HG03439 (cell line): Measurements from ENCODE around the gene HSPB2.

Experiments used
- ATAC-seq: cut with Tn5 transposase; IDR thresholded peaks from one replicate; pipeline ENCODE4 v1.9.1; 2021; ENCODE audit warnings: mild to moderate bottlenecking, moderate library complexity; ENCODE audit not compliant: unreplicated experiment

The HSPB2 gene

GRCh38 chr11:111936040-111936540 lies 23.6 kb downstream of the HSPB2 start:
- ATAC-seq, result no peak

DNA sequence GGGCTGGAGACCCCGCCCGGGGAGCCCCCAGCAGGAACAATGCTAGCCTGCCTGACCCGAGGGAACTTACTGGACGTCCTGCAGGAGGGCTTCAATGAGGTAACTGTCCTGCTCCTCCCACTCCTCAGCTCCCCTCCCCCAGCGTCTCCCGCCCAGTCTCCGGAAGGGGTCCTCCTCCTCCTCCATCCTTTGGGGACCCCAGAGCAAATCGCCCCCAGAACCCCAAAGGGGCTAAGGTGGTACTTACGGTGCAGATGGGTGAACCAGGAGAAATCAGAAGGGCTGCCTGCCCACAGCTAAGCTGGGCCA lies 24.9 kb downstream of the HSPB2 start:
- ATAC-seq, result no peak

DNA sequence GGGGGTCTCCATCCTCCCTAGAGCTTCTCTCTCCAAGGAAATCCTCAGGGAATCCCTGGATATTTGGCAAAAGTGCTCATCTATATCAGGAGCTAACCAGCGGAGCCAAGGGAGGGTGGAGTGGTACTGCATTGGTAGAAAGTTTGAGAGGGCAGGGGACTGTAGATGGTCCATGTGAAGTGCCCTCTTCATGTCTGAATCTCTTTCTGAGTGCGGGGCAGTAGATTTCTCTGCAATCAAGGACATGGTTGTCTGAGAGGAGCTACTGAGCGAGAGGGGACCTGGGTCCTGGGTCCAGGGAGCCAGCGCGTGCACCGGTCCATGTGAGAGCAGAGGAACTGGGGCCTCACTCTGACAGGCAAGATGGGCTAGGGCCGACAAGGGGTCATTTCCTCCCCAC lies 25.3 kb downstream of the HSPB2 start:
- no peak for ATAC-seq

- ATAC-seq, result peak; percentile 83
These were observed 26.2 kb downstream of the HSPB2 start for GRCh38 chr11:111938687-111939160.

- ATAC-seq, result no peak
These were observed 27.5 kb downstream of the HSPB2 start for GRCh38 chr11:111939836-111940604.

DNA sequence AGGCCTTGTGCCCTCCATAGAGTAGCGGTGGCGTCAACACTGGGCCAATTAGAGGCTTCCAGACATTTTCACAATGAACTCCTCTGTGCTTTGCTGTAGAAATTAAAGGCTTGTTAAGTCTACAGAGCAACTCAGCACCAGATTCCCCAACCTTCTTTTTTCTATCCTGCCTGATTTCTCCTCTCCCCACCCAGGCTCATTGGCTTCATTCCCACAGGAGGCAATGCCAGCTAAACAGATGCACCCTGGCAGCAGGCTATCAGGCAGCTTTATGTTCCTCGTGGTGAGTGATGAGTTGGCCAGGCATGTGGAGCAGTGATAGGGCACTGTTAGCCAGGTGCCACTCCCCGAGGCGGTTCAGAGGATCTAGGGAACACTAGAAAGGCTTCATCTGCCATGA lies 29.4 kb downstream of the HSPB2 start:
- no peak for ATAC-seq

- no peak for ATAC-seq
These were observed 30.3 kb downstream of the HSPB2 start for GRCh38 chr11:111942829-111943228.

- no peak for ATAC-seq
These were observed 31.6 kb downstream of the HSPB2 start for GRCh38 chr11:111944139-111944538.

DNA sequence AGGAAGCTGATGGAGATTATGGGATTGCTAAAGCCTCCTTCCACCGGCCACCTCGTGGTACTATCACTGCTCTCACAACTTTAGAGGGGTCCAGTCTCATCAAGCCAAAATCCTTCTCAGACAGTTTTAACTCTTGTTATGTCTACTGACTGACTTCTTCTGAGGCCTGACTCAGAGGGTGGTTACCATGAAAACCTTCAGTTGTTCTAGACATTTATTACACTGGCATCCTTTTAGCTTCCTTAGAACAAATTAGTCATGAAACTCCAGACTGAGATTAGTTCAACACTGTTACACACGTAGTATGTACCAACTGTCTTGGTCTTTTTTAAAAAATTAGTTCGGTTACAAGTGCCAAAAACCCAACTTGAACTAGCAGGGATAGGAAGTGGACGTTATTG lies 32.1 kb downstream of the HSPB2 start:
- no peak for ATAC-seq

- no peak for ATAC-seq
These were observed 32.7 kb downstream of the HSPB2 start for GRCh38 chr11:111945198-111945597.

GRCh38 chr11:111946499-111946898 lies 34.0 kb downstream of the HSPB2 start:
- no peak for ATAC-seq

DNA sequence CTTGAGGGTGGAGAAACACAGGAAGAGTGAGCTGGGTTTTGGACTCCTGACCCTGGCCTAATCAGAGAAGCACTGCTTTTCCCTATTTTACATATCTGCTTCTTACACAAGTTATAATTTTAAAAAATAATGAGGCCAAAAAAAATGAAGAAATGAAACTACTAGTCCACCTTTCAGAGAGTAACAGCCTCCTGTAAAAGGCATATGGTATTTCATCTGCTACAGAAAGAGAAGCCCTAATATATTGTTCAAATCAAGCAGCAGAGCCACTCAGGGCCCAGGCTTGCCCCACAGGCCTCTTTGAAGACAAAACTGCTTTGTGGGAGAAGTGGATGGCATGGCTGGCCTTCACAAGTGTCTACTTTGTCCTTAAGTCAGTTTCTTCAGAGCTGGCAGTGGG lies 34.6 kb downstream of the HSPB2 start:
- no peak for ATAC-seq

GRCh38 chr11:111949519-111950426 lies 37.2 kb downstream of the HSPB2 start:
- no peak for ATAC-seq

DNA sequence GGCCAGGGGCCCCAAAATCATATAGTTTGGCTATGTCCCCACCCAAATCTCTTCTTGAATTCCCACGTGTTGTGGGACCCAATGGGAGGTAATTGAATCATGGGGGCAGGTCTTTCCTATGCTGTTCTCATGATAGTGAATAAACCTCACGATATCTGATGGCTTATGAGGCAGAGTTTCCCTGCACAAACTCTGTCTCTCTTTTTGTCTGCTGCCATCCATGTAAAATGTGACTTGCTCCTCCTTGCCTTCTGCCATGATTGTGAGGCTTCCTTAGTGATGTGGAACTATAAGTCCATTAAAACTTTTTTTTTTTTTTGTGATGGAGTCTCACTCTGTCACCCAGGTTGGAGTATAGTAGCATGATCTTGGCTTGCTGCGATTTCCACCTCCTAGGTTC lies 39.0 kb downstream of the HSPB2 start:
- no peak for ATAC-seq

GRCh38 chr11:111954154-111954553 lies 41.6 kb downstream of the HSPB2 start:
- ATAC-seq, result no peak

DNA sequence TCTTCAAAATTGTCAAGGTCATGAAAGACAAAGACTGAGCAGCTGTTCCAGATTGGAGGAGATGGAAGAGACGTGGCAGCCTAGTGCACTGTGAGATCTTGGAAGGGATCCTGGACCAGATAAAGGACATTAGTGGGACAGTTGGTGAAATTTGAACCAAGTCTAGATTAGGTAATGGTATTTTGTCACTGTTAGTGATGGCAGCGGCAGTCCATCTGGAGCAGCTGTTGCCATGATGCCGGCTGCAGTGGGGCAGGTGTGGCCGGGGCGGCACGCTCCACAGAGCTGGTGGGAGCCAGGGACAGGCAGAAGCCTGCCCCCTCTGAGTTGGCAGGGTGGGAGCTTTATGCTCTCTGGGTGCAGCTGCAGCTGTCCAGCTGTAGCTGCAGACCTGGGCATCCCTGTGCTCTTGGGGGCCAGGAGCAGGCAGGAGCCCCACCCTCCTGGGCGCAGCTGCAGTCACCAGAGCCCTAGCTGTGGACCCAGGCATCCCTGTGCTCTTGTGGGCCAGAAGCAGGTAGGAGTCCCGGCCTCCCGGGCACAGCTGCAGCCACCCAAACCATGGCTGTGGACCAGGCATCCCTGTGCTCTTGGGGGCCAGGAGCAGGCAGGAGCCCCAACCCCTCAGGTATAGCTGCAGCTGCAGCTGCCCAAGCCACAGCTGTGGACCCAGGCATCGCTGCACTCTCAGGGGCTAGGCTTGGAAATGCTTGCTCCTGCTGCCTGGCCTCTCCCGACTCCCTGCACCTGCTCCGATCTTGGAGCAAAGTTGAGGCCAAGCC lies 45.3 kb downstream of the HSPB2 start:
- no peak for ATAC-seq

DNA sequence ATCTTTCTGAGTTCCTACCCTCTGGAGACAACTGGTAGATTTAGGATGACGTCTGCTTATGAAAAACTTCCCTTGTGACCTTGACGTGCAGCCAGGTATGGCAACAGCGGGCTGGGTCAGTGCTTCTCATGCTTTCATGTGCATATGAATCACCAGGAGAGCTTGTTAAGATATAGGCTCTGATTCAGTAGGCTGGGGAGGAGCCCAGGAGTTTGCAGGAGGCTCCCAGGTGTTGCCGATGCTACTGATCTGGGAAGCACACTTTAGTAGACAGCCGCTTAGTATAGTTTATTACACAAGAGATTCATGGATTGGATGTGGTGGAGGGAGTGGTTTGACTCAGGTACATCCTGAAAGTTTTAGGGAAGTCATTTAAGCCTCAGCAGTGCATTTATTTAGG lies 48.4 kb downstream of the HSPB2 start:
- no peak for ATAC-seq

GRCh38 chr11:111961389-111962300 lies 49.1 kb downstream of the HSPB2 start:
- ATAC-seq, result no peak
